ENCODE results near the gene SLC6A2. TPM values are rescaled to one million over a fixed set of nuclear protein-coding genes. Genes with fewer than 3 reads are reported as not detected.
A peak's percentile ranks its signal among the peaks of the same experiment; 100 is the strongest.

Gene SLC6A2
- total RNA-seq, 2 donors from 2014 or later, result 1.1 TPM; not detected in 1

GRCh38 chr16:55700961-55701360 lies 45.2 kb downstream of the SLC6A2 start:
- no peak overlapping the region for H3K9ac ChIP-seq (ENCODE audit: extremely low read depth, low read length, poor library complexity, severe bottlenecking)
- no peaks in the 10 kb centered on the region for H3K4me1 ChIP-seq (ENCODE audit: control insufficient read depth, insufficient read depth, low read length)
- no peaks in the 10 kb centered on the region for H3K9me3 ChIP-seq (ENCODE audit: control insufficient read depth, low read length)
- no peak for TF ChIP-seq CTCF (conservative IDR thresholded peaks at IDR 0.05)
- DNase-seq, result no peak
- no peaks in the 10 kb centered on the region for H3K36me3 Mint-ChIP-seq (ENCODE audit: low read depth)
- 89 to 92% methylated on average over 1 to 3 of the region's 3 CpGs for WGBS, 2 experiments (ENCODE audit: insufficient coverage in 1 of 2, insufficient read length in 1 of 2)
- no peaks in the 10 kb centered on the region for H3K4me1 Mint-ChIP-seq
- no peak overlapping the region for H3K4me3 Mint-ChIP-seq
- no peaks in the 10 kb centered on the region for H3K27me3 ChIP-seq (ENCODE audit: control insufficient read depth, insufficient read depth, low read length, poor library complexity, severe bottlenecking)
- no peak overlapping the region for H3K27ac Mint-ChIP-seq
- no peak overlapping the region for H3K27ac ChIP-seq (ENCODE audit: low read depth, low read length)
- H3K27me3 Mint-ChIP-seq (ENCODE audit: insufficient read depth), result peaks cover 2% of the 10 kb centered on the region
- no peak overlapping the region for H3K4me3 ChIP-seq (ENCODE audit: low read length)
- no peaks in the 10 kb centered on the region for H3K9me3 Mint-ChIP-seq
- H3K36me3 ChIP-seq (ENCODE audit: control insufficient read depth, insufficient read depth, low read length), result no peaks in the 10 kb centered on the region

GRCh38 chr16:55701442-55702319 lies 45.9 kb downstream of the SLC6A2 start:
- no peak overlapping the region for H3K4me3 ChIP-seq (ENCODE audit: low read length)
- DNase-seq, result peak; percentile 86
- no peaks in the 10 kb centered on the region for H3K9me3 ChIP-seq (ENCODE audit: control insufficient read depth, low read length)
- H3K27ac Mint-ChIP-seq, result no peak overlapping the region
- H3K27me3 ChIP-seq (ENCODE audit: control insufficient read depth, insufficient read depth, low read length, poor library complexity, severe bottlenecking), result no peaks in the 10 kb centered on the region
- peak; percentile 87 for TF ChIP-seq CTCF (conservative IDR thresholded peaks at IDR 0.05)
- 67 to 86% methylated on average over 2 to 9 of the region's 9 CpGs for WGBS, 2 experiments (ENCODE audit: insufficient coverage in 1 of 2, insufficient read length in 1 of 2)
- H3K27ac ChIP-seq (ENCODE audit: low read depth, low read length), result no peak overlapping the region
- no peak overlapping the region for H3K4me3 Mint-ChIP-seq
- no peaks in the 10 kb centered on the region for H3K36me3 Mint-ChIP-seq (ENCODE audit: low read depth)
- peaks cover 2% of the 10 kb centered on the region for H3K27me3 Mint-ChIP-seq (ENCODE audit: insufficient read depth)
- no peaks in the 10 kb centered on the region for H3K9me3 Mint-ChIP-seq
- no peaks in the 10 kb centered on the region for H3K4me1 Mint-ChIP-seq
- no peaks in the 10 kb centered on the region for H3K36me3 ChIP-seq (ENCODE audit: control insufficient read depth, insufficient read depth, low read length)
- H3K4me1 ChIP-seq (ENCODE audit: control insufficient read depth, insufficient read depth, low read length), result no peaks in the 10 kb centered on the region
- H3K9ac ChIP-seq (ENCODE audit: extremely low read depth, low read length, poor library complexity, severe bottlenecking), result no peak overlapping the region

- H3K27ac ChIP-seq (ENCODE audit: low read depth, low read length), result no peak overlapping the region
- H3K9ac ChIP-seq (ENCODE audit: extremely low read depth, low read length, poor library complexity, severe bottlenecking), result no peak overlapping the region
- no peaks in the 10 kb centered on the region for H3K9me3 ChIP-seq (ENCODE audit: control insufficient read depth, low read length)
- Mint-ChIP-seq H3K36me3 (ENCODE audit: low read depth) (no peaks in the 10 kb centered on the region), H3K27ac (no peak overlapping the region), H3K4me1 (no peaks in the 10 kb centered on the region), H3K27me3 (ENCODE audit: insufficient read depth) (peaks cover 2% of the 10 kb centered on the region), H3K4me3 (no peak overlapping the region), H3K9me3 (no peaks in the 10 kb centered on the region)
- peak; percentile 78 for TF ChIP-seq CTCF (conservative IDR thresholded peaks at IDR 0.05)
- no peaks in the 10 kb centered on the region for H3K4me1 ChIP-seq (ENCODE audit: control insufficient read depth, insufficient read depth, low read length)
- H3K27me3 ChIP-seq (ENCODE audit: control insufficient read depth, insufficient read depth, low read length, poor library complexity, severe bottlenecking), result no peaks in the 10 kb centered on the region
- H3K4me3 ChIP-seq (ENCODE audit: low read length), result no peak overlapping the region
- 56 to 59% methylated on average over 6 to 10 of the region's 10 CpGs for WGBS, 2 experiments (ENCODE audit: insufficient coverage in 1 of 2, insufficient read length in 1 of 2)
- no peaks in the 10 kb centered on the region for H3K36me3 ChIP-seq (ENCODE audit: control insufficient read depth, insufficient read depth, low read length)
- peak; percentile 51 for DNase-seq
These were observed 47.5 kb downstream of the SLC6A2 start for GRCh38 chr16:55703003-55704001.
